Activated T-helper 9 cell treated with anti-CD3 and anti-CD28 coated beads, Interleukin-2, amount 50 U/mL, for 16 hours (primary cell): ENCODE measurements around the gene TCP1.
"Not testable (repeated sequence)": the region's sequence is repeated elsewhere in the genome, so short reads cannot be mapped to it uniquely, and the experiment has no call there.

Experiments
- DNase-seq: peaks from one replicate; pipeline ENCODE4 v3.0.0-alpha.2; 2020; ENCODE audit warnings: low read depth

Gene TCP1

GRCh38 chr6:159777240-159777904 is 12.0 kb downstream of the TCP1 start:
- DNase-seq = no peak

GRCh38 chr6:159772196-159772595 is 17.2 kb downstream of the TCP1 start:
- no peak for DNase-seq

- no peak for DNase-seq
Measured at GRCh38 chr6:159769470-159769869, 19.9 kb downstream of the TCP1 start.

- DNase-seq = no peak
Measured at GRCh38 chr6:159766906-159767305, 22.5 kb downstream of the TCP1 start.

- DNase-seq = peak; percentile 5
Measured at GRCh38 chr6:159762681-159763293, 26.6 kb downstream of the TCP1 start.

- DNase-seq = peak; percentile 88
Measured at GRCh38 chr6:159761873-159762680, 27.3 kb downstream of the TCP1 start, which contains the start of gene ACAT2. ACAT2 (plus strand) TSS chr6:159762045; CDS start chr6:159762088, 43 bp downstream.

- DNase-seq = peak; percentile 2
Measured at GRCh38 chr6:159761129-159761872, 28.1 kb downstream of the TCP1 start.

- DNase-seq = no peak
Measured at GRCh38 chr6:159760602-159761057, 28.8 kb downstream of the TCP1 start.

- no peak for DNase-seq
Measured at GRCh38 chr6:159759645-159760044, 29.8 kb downstream of the TCP1 start.

- DNase-seq = no peak
Measured at GRCh38 chr6:159758031-159759001, 31.1 kb downstream of the TCP1 start.

GRCh38 chr6:159756508-159756907 is 32.9 kb downstream of the TCP1 start:
- no peak for DNase-seq

- DNase-seq = no peak
Measured at GRCh38 chr6:159754959-159755914, 34.2 kb downstream of the TCP1 start.

GRCh38 chr6:159754401-159754800 is 35.0 kb downstream of the TCP1 start:
- no peak for DNase-seq

- no peak for DNase-seq
Measured at GRCh38 chr6:159753081-159753872, 36.1 kb downstream of the TCP1 start.

- no peak for DNase-seq
Measured at GRCh38 chr6:159751448-159751847, 38.0 kb downstream of the TCP1 start.

- DNase-seq = not testable (repeated sequence)
Measured at GRCh38 chr6:159748127-159748526, 41.3 kb downstream of the TCP1 start.

- no peak for DNase-seq
Measured at GRCh38 chr6:159746759-159747158, 42.6 kb downstream of the TCP1 start.

GRCh38 chr6:159745081-159745480 is 44.3 kb downstream of the TCP1 start:
- no peak for DNase-seq

GRCh38 chr6:159742165-159742564 is 47.2 kb downstream of the TCP1 start:
- no peak for DNase-seq
